ENCODE results near the gene ADAMTS9. TPM values are rescaled to one million over a fixed set of nuclear protein-coding genes. Genes with fewer than 3 reads are reported as not detected.
A peak's percentile ranks its signal among the peaks of the same experiment; 100 is the strongest.

ADAMTS9 gene
- total and polyA plus RNA-seq, 2 experiments from 2014 or later, result 60.5 to 168 TPM

DNA sequence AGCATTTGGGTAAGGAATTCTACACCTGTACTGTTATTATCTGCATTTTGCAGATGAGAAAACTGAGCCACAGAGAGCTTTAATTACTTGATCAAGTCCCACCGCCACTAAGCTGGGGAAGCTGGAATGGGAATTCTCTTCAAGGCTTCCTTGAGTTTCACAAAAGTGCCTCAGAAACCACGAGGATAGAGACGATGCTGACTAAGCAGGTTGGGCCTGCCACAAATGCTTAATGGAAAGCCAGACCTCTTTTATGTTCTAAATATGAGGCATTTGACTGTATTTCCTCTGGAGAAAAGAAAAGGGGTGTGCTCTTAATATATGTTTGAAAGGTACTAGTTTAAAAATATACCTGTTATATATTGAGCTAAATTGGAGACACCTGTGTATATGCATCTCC is 34.7 kb downstream of the ADAMTS9 start:
- Histone ChIP-seq H3K27ac (no peak overlapping the region), H3K36me3 (peaks cover 55% of the 10 kb centered on the region), H3K4me3 (no peak overlapping the region), H3K27me3 (no peaks in the 10 kb centered on the region), H3K9me3 (ENCODE audit: low read depth) (no peaks in the 10 kb centered on the region), H3K4me1 (ENCODE audit: low read depth) (no peaks in the 10 kb centered on the region)
- TF ChIP-seq, protein P1, sequence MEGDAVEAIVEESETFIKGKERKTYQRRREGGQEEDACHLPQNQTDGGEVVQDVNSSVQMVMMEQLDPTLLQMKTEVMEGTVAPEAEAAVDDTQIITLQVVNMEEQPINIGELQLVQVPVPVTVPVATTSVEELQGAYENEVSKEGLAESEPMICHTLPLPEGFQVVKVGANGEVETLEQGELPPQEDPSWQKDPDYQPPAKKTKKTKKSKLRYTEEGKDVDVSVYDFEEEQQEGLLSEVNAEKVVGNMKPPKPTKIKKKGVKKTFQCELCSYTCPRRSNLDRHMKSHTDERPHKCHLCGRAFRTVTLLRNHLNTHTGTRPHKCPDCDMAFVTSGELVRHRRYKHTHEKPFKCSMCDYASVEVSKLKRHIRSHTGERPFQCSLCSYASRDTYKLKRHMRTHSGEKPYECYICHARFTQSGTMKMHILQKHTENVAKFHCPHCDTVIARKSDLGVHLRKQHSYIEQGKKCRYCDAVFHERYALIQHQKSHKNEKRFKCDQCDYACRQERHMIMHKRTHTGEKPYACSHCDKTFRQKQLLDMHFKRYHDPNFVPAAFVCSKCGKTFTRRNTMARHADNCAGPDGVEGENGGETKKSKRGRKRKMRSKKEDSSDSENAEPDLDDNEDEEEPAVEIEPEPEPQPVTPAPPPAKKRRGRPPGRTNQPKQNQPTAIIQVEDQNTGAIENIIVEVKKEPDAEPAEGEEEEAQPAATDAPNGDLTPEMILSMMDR (IDR thresholded peaks at IDR 0.05; ENCODE audit: low read depth, low read length), result no peak
- no peak for DNase-seq (ENCODE audit: low read depth in 1 of 2, low spot score in 1 of 2)

DNA sequence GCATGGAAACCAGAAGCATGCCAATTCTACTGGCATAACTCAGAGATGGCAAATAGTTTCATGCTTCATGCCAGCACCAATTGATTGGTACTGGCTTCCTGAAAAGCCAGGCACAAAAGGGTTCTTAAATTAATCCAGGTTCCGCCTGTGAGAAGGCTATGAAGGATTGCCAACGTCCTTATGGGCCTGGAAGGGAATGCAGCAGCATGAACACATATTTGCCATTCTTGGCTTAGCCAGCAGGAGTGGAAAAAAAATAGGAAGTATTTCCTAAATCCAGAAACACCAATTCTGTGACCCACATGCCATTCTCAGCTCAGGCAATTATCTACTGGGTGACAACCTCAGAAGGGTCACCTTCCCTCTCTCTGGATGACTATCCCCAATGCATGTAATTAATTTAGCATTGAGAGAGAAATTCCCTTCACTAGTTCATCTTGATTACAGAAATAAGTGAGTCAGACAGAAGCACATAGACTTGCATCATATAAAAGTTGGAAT is 36.0 kb downstream of the ADAMTS9 start:
- DNase-seq (ENCODE audit: low read depth in 1 of 2, low spot score in 1 of 2), result peak in 1 of 2 donors; percentile 36
- no peak overlapping the region for H3K4me3 ChIP-seq
- no peaks in the 10 kb centered on the region for H3K27me3 ChIP-seq
- H3K27ac ChIP-seq, result peak overlapping the region; percentile 38
- no peaks in the 10 kb centered on the region for H3K9me3 ChIP-seq (ENCODE audit: low read depth)
- TF ChIP-seq, protein P1 (IDR thresholded peaks at IDR 0.05; ENCODE audit: low read depth, low read length), result no peak
- peaks cover 63% of the 10 kb centered on the region for H3K36me3 ChIP-seq
- H3K4me1 ChIP-seq (ENCODE audit: low read depth), result no peaks in the 10 kb centered on the region

DNA sequence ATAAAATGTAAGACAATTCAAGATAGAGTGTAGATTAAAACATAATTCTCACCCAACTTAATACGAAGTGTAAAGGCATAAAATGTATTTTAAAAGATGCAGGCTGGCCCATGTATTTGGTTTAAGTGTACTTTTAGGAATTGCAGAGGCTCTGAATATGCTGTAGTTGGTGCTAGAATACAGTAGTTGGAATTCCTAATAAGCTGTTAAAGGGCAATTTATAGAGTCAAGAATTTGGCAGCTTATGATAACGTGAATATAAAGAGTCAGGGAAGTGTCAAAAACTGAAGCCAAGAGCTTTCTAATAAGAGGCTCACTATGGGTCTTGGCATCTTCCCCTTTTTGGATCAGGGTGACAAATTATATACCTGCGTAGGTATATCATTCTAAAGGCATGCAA is 36.5 kb downstream of the ADAMTS9 start:
- no peak for DNase-seq (ENCODE audit: low read depth in 1 of 2, low spot score in 1 of 2)
- Histone ChIP-seq H3K27me3 (no peaks in the 10 kb centered on the region), H3K27ac (peak overlapping the region; percentile 38), H3K9me3 (ENCODE audit: low read depth) (no peaks in the 10 kb centered on the region), H3K4me1 (ENCODE audit: low read depth) (no peaks in the 10 kb centered on the region), H3K36me3 (peaks cover 64% of the 10 kb centered on the region), H3K4me3 (no peak overlapping the region)
- TF ChIP-seq, protein P1 (IDR thresholded peaks at IDR 0.05; ENCODE audit: low read depth, low read length), result no peak

DNA sequence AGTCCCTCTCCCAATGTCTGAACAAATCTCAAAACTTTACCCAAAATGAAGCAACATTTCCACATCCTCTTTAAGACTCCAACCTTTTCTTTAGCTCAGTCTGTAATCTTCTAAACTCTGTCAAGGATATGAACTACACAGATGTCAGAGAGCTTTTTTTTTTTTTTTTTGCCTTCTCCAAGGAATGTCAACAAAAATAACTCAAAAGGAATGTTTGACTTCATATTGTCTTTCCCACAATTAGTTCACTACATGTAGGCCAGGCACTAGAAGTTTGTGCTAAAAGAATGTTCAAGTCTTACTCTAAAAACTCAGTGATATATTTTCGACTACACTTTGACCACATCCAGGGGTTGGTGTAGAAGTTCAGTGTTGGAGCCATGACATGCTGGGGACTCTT is 37.1 kb downstream of the ADAMTS9 start:
- Histone ChIP-seq H3K4me1 (ENCODE audit: low read depth) (no peaks in the 10 kb centered on the region), H3K27ac (peak overlapping the region; percentile 38), H3K4me3 (no peak overlapping the region), H3K9me3 (ENCODE audit: low read depth) (no peaks in the 10 kb centered on the region), H3K27me3 (no peaks in the 10 kb centered on the region), H3K36me3 (peaks cover 64% of the 10 kb centered on the region)
- DNase-seq (ENCODE audit: low read depth in 1 of 2, low spot score in 1 of 2), result peak in 1 of 2 donors; percentile 33
- TF ChIP-seq, protein P1 (IDR thresholded peaks at IDR 0.05; ENCODE audit: low read depth, low read length), result no peak

DNA sequence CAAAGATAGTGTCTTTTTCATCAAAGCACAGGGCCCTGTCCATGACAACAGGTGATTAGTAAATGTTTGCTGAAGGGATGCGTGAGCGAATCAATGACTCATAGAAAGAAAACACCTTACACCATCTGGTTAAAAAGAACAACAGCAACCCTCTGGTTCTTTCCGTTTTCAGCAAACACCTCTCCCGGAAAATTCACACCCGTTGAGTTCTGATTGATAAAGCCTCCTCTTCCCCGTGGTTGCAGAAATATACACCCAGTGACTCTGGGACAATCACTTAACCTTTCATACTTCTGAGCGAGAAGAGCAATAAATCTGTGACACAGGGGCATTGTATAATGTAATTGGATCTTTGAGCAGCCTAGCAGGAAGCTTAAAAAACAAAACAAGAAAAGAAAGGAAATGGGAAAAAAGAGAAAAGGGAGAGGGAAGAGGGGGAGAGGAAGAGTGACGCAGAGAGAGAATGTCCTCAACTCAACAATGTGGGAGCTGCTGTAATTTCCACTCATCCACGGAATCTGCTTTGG is 37.6 kb downstream of the ADAMTS9 start:
- Histone ChIP-seq H3K27me3 (no peaks in the 10 kb centered on the region), H3K9me3 (ENCODE audit: low read depth) (no peaks in the 10 kb centered on the region), H3K4me1 (ENCODE audit: low read depth) (no peaks in the 10 kb centered on the region), H3K4me3 (no peak overlapping the region), H3K27ac (no peak overlapping the region), H3K36me3 (peaks cover 64% of the 10 kb centered on the region)
- no peak for DNase-seq (ENCODE audit: low read depth in 1 of 2, low spot score in 1 of 2)
- TF ChIP-seq, protein P1 (IDR thresholded peaks at IDR 0.05; ENCODE audit: low read depth, low read length), result no peak

Measured in cardiac muscle cell (in vitro differentiated cells and primary cell).